Activated CD4-positive, alpha-beta T cell treated with anti-CD3 and anti-CD28 coated beads, Interleukin-2, Interleukin-4, amounts not matched to agents 100 ng/mL and 50 ng/mL, durations not matched to agents 16 hours and 8 hours (primary cell): ENCODE results near the gene SCUBE2.
"Not testable (repeated sequence)": the region's sequence is repeated elsewhere in the genome, so short reads cannot be mapped to it uniquely, and the experiment has no call there.

Experiments used
- DNase-seq: peaks from one replicate; pipeline ENCODE4 v3.0.0-alpha.2; 2020; ENCODE audit warnings: low spot score

The SCUBE2 gene

DNA sequence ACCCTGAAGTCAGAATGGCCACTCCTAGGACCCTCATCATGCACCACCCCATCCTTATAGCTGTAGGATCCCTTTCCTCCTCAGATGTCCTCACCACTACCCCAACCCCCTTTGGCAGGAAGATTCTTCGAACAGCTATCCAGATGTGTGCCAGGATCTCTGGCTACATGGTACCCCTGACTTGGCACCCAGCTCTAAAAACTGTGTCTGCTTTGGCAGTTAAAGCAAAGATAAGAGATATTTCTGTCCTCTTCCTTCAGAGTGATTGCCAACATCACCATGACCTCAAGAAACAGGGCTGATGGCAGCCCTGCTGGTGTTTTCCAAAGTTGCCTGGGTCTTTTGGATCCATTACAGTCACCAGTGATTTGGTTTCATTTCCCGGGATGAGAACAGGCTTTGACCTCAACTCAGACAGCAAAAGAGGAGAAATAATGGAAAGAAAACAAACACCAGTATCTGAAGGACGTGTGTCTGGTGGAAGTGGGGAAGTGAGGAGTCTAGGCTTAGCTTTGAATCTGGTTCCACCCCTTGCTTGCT lies 83.3 kb downstream of the SCUBE2 start:
- DNase-seq: no peak

DNA sequence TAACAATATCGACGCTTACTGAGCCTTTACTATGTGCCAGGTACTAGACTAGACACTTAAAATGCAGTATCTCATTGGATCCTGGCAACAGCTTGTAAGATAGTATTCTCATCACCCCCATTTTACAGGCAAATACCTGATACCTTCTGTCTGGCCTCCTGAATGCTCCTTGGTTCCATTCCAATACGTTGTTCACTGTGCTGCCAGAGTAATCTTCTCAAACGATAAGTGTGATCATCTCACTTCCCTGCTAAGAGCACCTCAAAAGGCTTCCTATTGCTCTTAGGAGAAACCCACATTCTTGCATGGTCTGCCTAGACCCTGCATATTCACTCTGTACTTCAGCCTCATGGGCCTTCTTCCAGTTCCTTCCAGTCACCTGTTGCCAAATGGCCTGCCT lies 86.3 kb downstream of the SCUBE2 start:
- DNase-seq: no peak

DNA sequence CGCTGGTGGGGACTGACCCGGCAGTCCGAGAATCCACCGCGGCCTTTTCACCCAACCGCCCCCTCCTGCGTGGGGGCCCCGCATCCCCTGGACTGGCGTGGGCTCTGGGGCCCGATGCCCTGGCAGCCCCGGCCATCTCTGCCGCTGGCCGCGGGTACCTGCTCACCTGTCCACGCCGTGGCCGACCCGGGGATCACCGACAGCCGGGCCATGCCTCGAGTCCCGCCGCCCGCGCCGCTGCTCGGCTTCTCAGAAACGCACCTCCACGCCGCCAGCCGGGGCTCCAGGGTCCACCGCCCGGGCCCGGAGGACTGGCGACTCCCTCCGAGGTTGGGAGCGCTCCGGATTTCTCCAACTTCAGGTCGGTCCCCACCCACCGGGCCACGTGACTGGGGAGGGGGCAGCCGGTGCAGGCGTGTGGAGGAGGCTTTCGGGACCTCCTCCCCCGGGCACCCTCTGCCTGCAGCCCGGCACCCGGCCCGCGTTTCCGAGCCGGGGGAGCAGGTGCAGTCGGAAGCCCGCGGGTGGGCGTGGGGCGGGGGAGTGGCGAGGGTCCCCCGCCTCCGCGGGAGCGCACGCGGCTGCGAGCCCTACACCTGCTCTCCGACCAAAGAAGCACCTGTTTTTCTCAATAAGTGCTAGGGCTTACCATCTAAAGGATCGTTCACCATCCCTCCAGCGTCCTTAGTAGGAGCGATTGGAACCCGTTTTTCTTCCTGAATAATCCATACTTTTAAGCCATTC lies 87.0 kb downstream of the SCUBE2 start:
- no peak for DNase-seq

DNA sequence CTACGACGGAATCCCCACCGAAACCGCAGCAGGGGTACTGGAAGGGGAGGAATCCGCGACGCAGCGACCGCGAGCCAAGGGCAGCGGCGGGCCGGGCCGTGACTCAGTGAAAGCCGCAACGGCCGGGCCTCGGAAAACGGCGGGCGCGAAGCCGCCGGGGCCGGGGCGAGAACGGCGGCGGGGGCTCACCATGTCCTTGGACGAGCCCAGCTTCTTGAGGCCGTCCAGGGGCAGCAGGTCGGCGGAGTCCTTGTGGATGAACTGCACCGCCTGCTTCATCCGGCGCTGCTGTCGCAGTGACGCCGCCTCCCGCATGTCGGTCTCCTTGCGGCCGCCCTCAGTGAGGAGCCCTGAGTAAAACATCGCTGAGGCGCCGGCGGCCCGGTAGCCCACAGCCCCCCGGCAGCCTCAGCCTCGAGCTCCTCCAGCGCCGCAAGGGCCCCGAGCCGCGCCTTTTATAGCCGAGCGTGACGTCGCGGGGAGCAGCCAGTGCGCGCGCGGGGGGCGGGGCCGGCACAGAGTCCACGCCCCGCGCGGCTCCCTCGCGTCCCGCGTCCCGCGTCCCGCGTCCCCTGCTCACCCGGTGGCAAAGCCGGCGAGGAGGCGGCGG lies 87.7 kb downstream of the SCUBE2 start, which contains the start of gene NRIP3:
Gene NRIP3, minus strand, starts transcription at position 429 of the 610 bp plus-strand sequence. Its CDS starts 66 bp downstream, at position 363.
- peak; percentile 53 for DNase-seq

DNA sequence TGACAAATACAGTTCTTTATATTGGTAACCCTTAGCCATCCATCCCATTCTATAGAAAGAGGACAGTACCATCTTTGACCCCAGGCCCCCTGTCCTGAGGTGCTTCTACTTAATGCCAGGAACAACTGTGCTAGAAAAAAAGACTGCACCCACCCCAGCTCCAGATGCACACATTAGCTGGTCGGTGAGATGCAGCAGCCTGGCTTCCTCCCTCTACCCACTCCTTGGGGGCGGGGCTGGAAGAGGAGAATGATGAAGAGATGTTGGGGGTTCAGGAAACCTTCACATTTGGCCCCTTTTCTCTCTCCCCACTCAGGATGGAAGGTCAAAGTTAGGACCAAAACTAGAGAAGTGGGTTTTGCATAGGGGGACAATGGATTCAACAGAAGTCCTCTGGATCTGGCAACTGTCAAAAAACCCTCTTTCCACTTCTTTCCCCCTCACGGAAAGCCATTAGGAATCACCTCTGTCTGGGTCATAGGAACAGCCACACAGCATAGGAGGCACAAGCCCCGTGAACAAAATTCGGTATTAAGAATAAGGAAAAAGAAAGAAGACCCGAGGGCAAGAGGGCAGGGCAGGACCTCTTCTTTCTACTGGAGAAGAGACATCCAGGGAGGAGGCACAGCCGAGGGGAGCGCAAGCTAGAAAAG lies 88.4 kb downstream of the SCUBE2 start:
- DNase-seq: no peak

DNA sequence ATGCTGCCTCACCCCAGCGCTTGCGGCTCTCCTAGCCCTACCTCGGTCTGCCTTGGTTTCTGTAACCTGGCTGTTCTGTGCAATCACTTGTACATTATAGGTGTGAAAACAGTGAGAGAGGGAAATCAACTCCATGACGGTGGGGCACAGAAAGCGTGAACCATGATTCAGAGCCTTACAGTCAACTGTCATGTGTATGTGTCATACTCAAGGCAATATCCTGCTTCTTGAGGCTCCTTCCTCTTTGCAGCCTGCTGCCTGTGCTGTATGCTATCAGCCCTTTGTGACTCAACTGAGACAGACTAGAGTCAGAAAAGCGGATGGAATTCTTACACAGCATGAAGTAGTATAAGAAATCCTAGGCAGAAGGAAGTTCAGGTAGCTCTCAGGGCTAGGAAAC lies 89.7 kb downstream of the SCUBE2 start:
- peak; percentile 80 for DNase-seq

DNA sequence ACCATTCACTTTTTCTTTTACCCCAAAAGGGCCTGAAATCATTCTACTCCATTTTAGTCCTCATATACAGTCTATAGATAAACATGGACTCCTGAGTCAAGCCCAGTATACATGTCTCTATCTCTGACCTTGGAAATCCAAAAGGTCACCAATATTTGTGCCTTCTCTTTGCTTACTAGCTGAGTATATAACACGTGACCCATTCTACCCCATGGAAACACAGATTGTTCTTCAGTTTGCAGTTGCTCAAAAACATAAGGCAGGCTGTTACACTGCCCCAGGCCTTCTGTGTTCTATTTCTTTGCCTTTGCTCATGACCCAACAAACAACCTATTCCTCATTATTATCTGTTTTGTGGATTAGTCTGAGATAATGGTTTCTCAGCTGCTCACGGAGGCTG lies 93.4 kb downstream of the SCUBE2 start:
- no peak for DNase-seq

DNA sequence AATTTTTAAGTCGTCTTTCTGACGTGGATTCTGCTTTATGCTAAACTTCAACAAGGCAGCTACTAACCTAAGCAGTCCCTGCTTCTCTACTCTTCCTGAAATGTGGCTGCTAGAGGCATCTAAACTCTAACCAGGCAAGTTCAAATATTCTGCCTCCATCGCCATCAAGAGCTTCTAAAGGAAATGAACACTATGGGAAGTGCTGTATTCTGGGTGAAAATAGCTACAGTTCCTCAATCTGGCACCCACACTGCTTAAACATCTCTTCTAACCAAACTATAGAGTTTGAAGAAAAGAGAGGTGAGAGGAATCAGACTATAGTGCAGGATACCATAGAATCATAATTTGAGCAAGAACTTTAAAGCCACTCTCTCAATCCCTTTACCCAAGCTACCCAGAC lies 93.9 kb downstream of the SCUBE2 start:
- no peak for DNase-seq

DNA sequence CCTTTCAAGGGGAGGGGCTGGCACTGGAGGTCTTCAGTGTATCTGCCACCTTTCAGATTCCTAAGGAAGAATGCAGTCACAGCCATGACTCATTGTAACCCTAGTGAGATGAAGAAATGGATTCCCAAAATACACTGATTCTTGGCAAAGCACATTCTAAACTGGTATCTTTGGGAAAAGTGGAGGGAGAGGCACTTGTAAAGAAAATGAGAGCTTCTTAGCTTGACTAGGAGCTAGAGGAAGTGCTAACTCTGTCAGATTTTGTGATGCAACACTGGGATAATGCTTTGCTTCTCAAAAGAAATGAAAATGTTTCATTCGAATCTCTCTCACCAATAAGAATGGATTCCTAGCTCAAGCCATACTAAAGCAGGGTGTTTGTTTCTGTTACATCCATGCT lies 101.9 kb downstream of the SCUBE2 start:
- DNase-seq: no peak

DNA sequence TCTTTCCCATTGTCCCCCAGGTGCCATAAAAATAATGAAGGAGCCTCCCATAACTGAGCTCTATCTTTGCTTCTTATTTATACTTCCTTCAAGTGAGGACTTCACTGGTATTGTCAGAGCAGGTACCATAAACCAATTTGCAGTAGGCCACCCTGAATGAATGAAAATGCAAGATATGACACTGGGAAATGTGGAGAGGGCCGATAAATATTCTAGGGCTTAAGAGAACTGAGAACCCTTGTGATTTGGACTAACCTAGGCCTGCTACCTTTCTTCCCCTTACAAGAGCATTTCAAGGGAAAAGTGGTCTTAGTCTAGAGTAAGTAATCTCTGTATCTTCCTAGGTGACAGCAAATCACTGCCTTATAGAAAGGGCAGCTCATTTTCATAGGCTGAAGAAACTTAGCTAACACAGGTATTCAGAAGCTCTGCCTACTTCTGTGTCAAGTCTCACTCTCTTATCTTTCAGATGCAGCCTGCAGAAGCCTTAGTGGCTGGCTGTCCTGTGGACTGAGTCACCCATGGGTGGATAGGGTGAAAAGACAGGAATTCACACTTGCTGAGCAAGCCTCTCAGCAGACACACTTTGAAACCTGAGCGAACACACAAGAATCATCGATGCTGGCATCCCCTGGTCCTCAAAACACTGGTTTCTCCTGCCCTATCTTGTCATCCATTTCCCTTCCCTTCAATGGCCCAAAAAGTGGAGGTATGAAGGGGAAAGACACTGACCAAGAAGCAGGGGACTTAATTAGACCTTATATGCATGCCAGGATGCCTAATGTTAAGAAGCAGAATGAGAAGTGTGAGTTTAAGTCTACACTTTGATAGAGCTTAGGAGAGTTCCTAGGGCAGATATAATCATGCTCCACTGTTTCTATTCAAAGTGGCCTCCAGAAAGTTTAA lies 102.8 kb downstream of the SCUBE2 start:
- DNase-seq: no peak

DNA sequence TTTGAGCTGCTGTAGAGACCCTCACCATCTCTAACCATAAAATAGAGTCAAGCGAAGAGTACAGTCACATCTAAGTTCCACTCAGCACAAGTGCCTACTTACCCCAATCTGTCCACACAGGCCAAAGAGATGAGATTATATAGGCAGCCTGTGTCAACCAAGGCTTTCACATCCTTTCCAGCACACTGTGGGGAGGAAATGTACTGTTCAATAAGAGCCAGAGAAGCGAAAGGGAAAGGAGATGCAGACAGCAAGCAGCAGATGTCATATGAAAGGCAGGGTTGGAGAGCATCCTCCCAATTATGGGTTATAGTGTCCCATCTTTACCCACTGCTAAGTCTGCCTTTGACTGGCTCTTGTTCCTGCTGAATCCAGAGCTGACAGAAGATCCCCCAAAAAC lies 104.0 kb downstream of the SCUBE2 start:
- DNase-seq: no peak

DNA sequence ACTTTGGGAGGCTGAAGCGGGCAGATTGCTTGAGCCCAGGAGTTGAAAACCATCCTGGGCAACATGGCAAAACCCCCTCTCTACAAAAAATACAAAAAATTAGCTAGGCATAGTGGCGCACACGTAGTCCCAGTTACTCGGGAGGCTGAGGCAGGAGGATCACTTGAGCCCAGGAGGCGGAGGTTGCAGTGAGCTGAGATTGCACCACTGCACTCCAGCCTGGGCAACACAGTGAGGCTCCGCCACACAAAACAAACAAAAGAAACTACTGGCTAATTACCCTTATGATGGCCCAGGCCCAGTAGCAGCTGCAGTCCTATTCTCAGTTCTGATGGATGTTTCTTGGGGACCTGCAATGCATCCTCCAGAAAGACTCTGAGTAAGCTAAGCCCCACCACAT lies 104.6 kb downstream of the SCUBE2 start:
- DNase-seq: not testable (repeated sequence)

DNA sequence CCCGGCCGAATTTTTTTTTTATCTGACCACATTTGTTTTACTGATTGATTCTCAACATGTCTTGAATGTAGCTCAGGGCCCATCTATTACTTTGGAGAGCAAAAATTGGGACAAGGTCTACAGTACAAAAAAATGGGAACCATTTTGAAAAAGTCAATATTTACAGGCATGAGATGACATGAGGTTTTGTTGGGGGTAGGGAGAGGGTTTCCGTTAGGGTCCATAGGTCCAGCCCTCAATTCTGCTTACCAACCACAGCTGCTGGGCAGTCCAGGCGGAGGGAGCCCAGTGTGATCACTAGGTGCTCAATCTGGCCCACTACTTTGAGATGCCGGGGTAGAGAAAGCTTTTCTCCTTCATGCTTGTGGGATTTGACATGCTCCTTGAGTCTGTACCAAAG lies 105.9 kb downstream of the SCUBE2 start:
- DNase-seq: no peak

DNA sequence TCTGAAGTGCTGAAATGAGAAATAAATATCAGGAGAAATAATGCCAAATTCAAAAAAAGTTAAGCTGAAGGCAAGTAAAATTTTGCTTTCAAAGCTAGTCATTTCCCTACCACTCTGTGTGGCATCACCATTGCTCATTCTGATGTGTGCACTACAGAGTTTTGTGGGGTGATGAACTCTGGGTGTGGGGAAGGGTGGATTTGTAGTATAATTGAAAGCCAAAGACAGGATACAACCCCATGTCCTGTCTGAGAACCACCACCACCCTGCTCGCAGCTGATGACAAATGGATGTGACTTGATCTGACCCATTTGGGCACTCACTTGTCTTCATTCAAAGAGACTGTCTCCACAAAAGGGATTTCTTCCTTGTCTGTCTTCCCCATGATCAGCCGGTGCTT lies 107.8 kb downstream of the SCUBE2 start:
- peak; percentile 59 for DNase-seq

DNA sequence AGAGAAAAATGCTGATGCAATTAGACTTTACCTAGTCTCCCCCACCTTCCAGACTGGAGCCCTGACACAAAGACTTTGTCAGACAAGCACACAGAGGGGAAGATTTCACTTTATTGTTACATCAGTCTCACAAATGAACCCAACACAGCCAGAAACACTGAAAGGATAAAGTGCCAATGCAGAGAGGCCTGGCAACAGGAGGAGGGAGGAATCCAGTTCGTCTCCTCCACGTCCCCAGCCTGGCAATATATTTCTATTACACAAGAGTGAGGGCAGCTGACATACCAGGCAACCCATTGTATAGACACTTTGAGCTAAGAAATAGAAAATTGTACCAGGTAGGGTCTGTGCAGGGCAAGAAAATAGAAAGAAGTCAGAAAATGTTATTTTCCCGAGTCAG lies 110.9 kb downstream of the SCUBE2 start:
- DNase-seq: no peak

DNA sequence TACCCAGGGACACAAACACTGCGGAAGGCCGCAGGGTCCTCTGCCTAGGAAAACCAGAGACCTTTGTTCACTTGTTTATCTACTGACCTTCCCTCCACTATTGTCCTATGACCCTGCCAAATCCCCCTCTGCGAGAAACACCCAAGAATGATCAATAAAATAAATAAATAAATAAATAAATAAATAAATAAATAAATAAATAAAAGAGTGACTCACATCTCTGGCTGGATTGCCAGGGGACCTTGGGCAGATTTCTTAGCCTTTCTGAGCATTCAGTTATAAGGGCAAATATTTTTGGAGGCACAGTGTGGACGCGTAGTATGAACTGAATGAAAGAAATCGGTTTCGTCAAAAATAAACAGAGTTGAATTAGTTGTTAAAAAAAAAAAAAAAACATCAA lies 112.0 kb downstream of the SCUBE2 start:
- DNase-seq: not testable (repeated sequence)

DNA sequence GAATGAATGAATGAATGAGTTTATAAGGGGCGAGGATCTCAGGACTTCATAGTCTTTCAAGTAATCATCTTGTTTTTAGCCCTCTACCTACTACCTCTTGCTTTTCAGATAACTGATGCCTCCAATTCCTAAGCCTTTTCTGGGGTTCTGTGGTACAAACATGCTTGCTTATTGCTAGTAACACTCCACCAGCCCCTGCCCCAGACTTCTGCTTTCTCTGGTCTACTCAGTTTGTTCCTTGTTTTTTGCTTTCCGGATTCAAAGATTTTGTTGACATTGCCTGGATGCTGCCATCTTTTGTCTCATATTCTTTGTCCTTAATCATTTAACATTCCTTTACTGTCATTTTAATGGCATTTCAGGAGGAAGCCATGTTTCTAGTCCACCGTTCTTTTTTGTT lies 118.3 kb downstream of the SCUBE2 start:
- DNase-seq: no peak

DNA sequence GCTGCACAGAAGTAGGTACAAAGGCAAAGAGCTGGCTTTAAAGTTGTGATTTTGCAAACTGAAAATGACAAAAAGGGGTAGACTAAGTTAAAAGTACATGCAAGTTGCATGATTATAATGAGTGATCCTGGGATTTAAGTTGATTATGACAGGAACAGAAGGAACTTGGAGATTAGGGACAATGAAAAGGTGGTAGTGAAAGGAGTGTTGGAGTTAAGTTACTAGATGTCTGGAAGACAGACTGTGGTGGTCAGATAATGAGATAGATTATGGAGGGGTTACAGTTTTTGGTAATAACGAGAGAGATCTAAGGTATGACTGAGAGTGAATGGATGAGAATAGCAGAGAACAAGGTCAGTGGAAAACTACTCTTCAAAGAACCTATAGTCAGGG lies 119.5 kb downstream of the SCUBE2 start:
- no peak for DNase-seq

DNA sequence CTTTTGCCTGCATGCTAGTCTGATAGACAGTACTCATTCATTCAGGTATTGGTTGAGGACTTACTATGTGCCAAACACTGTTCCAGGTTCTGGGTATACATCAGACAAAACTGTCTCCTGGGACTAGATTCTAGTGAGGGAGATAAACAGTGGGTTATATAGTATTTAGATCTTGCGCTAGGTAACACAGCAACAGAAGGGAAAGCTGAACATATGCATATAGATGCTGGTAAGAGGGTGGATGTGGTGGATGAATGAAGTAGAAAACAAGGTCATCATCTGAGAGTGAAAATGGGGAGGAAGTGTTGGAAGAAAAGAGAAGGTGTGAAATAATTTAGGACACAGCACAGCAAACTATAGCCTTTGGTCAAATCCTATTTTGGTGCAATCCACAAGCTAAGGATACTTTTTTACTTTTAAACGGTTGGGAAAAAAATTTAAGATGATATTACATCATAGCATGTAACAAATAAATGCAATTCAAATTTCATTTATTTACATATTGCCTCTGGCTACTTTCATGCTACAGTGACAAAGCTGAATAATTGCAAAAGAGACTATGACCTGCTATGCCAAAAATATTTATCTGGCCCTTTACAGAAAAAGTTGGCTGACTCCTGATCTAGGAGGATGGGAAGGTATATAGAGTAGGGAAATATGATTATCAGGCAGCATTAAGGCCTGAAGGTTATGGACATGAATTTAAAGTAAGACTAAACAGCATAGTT lies 120.0 kb downstream of the SCUBE2 start:
- no peak for DNase-seq
